Panc1 (cell line): ENCODE measurements around the gene CHST15. TPM values are rescaled to one million over a fixed set of nuclear protein-coding genes. Genes with fewer than 3 reads are reported as not detected.

ENCODE experiments used
- ATAC-seq: fragments of 200-7000 bp; cut with Tn5 transposase; 2 replicates; pipeline ENCODE4 v1.9.1; 2020; ENCODE audit warnings: mild to moderate bottlenecking, moderate library complexity
- BruUV-seq: library from RNA; stranded (reverse); fragments of 400-500 nt; replicated peaks from 2 replicates; lab custom pipeline; 2021; lab: Mats Ljungman, UMichigan
- CTCF ChIA-PET: fragments of 300-600 bp; sonication (Branson Sonifier 250); formaldehyde crosslinking; loops from one replicate; lab custom pipeline; 2022; ENCODE audit warnings: antibody characterized with exemption; lab: Charles Lee
- POLR2A ChIA-PET: fragments of 300-600 bp; sonication (Branson Sonifier 250); formaldehyde crosslinking; loops from one replicate; lab custom pipeline; 2022; ENCODE audit warnings: antibody characterized with exemption; lab: Charles Lee
- DNase-seq: peaks from one replicate; pipeline ENCODE4 v3.0.0-alpha.2; 2010; ENCODE audit warnings: low read depth, low spot score
- H3K27ac ChIP-seq: 2 replicates; pipeline ENCODE4 v1.5.1; 2011; ENCODE audit warnings: mild to moderate bottlenecking, low read length, inconsistent platforms
- H3K27me3 ChIP-seq: fragments of 200-500 bp; sonication (Bioruptor generic); 2 replicates; pipeline ENCODE4 v1.6.0; 2014; ENCODE audit warnings: low read length, inconsistent platforms; ENCODE audit not compliant: control insufficient read depth, insufficient read depth
- H3K36me3 ChIP-seq: fragments of 200-500 bp; sonication (Bioruptor generic); 2 replicates; pipeline ENCODE4 v1.5.1; 2014; ENCODE audit warnings: inconsistent platforms, mild to moderate bottlenecking, low read length, moderate library complexity; ENCODE audit not compliant: control insufficient read depth, insufficient read depth
- H3K4me1 ChIP-seq: 2 replicates; pipeline ENCODE4 v1.5.1; 2011; ENCODE audit warnings: inconsistent platforms, mild to moderate bottlenecking, low read length, moderate library complexity; ENCODE audit not compliant: control insufficient read depth, insufficient read depth
- H3K4me3 ChIP-seq, 2 experiments: 2 replicates each; pipeline ENCODE4 v1.5.1; 2011 to 2012; ENCODE audit warnings: low read depth in 2 of 2, low read length in 2 of 2, mild to moderate bottlenecking in 2 of 2, inconsistent platforms in 1 of 2, moderate library complexity in 1 of 2
- H3K9me3 ChIP-seq: fragments of 200-500 bp; sonication (Bioruptor generic); 2 replicates; pipeline ENCODE4 v1.5.1; 2014; ENCODE audit warnings: low read depth, mild to moderate bottlenecking, inconsistent platforms, low read length, moderate library complexity; ENCODE audit not compliant: control insufficient read depth, insufficient read depth
- POLR2AphosphoS5 ChIP-seq: IDR thresholded peaks from 2 replicates; pipeline ENCODE4 v1.6.1; 2012; ENCODE audit warnings: mild to moderate bottlenecking, low read depth, low read length, moderate library complexity
- REST ChIP-seq, 2 experiments: IDR thresholded peaks; 2 replicates each; pipeline ENCODE4 v1.6.1; 2011 to 2012; ENCODE audit warnings: low read depth in 2 of 2, control low read depth in 1 of 2, low read length in 1 of 2, mild to moderate bottlenecking in 1 of 2, moderate library complexity in 1 of 2; ENCODE audit not compliant: insufficient read depth in 1 of 2
- SIN3A ChIP-seq: IDR thresholded peaks from 2 replicates; pipeline ENCODE4 v1.6.1; 2012; ENCODE audit warnings: low read depth, mild to moderate bottlenecking, low read length, moderate library complexity, borderline replicate concordance; ENCODE audit not compliant: insufficient read depth
- TCF7L2 ChIP-seq: IDR thresholded peaks from 2 replicates; pipeline ENCODE4 v1.6.1; 2011; ENCODE audit warnings: mild to moderate bottlenecking, low read depth, low read length, inconsistent platforms
- in situ Hi-C: cut with HindIII; loops from 2 replicates; pipeline ENCODE4 v1.10.0; 2016; ENCODE audit warnings: low sequenced_read_pairs, low pct_unique_long_range_greater_than_20kb
- intact Hi-C: fragments of 100-400 bp; cut with micrococcal nuclease; formaldehyde crosslinking; loops from one replicate; pipeline ENCODE4 v1.10.0; 2022; ENCODE audit not compliant: unreplicated experiment
- total RNA-seq: library from RNA; stranded (reverse); gene quantifications from one replicate; pipeline ENCODE4 v1.2.1, GENCODE V29; 2021; ENCODE audit not compliant: unreplicated experiment
- TF ChIP-seq, protein P1 (sequence below): fragments of 450-650 bp; IDR thresholded peaks from 2 replicates; pipeline ENCODE4 v1.5.1; 2017; ENCODE audit warnings: mild to moderate bottlenecking

CHST15 gene
- total RNA-seq, 1 experiment from 2014 or later, result 33.2 TPM

GRCh38 chr10:124110882-124111281, 17.5 kb upstream of the CHST15 start:
- Histone ChIP-seq H3K27me3 (no peaks in the 10 kb centered on the region), H3K27ac (no peak overlapping the region), H3K9me3 (no peaks in the 10 kb centered on the region), H3K36me3 (no peaks in the 10 kb centered on the region), H3K4me3 (no peak overlapping the region), H3K4me1 (peaks cover 16% of the 10 kb centered on the region)
- CTCF ChIA-PET, result no interaction called here
- no TSS peak for BruUV-seq
- intact Hi-C loops, result no loop called here
- POLR2A ChIA-PET, result no interaction called here
- no peak for ATAC-seq
- in situ Hi-C loops, result no loop called here
- TF ChIP-seq TCF7L2, result no peak
- no peak for TF ChIP-seq REST (IDR thresholded peaks at IDR 0.05; ENCODE audit: insufficient read depth in 1 of 2, low read depth in 2 of 2, low read length in 1 of 2)
- no peak for TF ChIP-seq POLR2AphosphoS5
- TF ChIP-seq SIN3A, result no peak
- TF ChIP-seq, protein P1, sequence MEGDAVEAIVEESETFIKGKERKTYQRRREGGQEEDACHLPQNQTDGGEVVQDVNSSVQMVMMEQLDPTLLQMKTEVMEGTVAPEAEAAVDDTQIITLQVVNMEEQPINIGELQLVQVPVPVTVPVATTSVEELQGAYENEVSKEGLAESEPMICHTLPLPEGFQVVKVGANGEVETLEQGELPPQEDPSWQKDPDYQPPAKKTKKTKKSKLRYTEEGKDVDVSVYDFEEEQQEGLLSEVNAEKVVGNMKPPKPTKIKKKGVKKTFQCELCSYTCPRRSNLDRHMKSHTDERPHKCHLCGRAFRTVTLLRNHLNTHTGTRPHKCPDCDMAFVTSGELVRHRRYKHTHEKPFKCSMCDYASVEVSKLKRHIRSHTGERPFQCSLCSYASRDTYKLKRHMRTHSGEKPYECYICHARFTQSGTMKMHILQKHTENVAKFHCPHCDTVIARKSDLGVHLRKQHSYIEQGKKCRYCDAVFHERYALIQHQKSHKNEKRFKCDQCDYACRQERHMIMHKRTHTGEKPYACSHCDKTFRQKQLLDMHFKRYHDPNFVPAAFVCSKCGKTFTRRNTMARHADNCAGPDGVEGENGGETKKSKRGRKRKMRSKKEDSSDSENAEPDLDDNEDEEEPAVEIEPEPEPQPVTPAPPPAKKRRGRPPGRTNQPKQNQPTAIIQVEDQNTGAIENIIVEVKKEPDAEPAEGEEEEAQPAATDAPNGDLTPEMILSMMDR, result no peak
- DNase-seq, result no peak

GRCh38 chr10:124109261-124109660, 15.9 kb upstream of the CHST15 start:
- Histone ChIP-seq H3K4me3 (no peak overlapping the region), H3K9me3 (no peaks in the 10 kb centered on the region), H3K27ac (no peak overlapping the region), H3K4me1 (peaks cover 26% of the 10 kb centered on the region), H3K36me3 (no peaks in the 10 kb centered on the region), H3K27me3 (no peaks in the 10 kb centered on the region)
- ATAC-seq (no peak), DNase-seq (no peak)
- CTCF ChIA-PET, result no interaction called here
- in situ Hi-C loops, result no loop called here
- intact Hi-C loops, result loop anchor here (5.0 kb wide), 1 partner anchor 43 kb away; no protein-coding TSS in a partner anchor
- BruUV-seq, result no TSS peak
- TF ChIP-seq SIN3A (no peak), REST (IDR thresholded peaks at IDR 0.05; ENCODE audit: insufficient read depth in 1 of 2, low read depth in 2 of 2, low read length in 1 of 2) (no peak)
- POLR2A ChIA-PET, result no interaction called here
